ENCODE measurements around the gene B3GLCT. TPM values are rescaled to one million over a fixed set of nuclear protein-coding genes. Genes with fewer than 3 reads are reported as not detected.

Gene B3GLCT
- total and polyA plus RNA-seq, 2 donors (not counting 3 experiments of a cell fraction or from before 2014, with no cell fraction given) = 5.2 to 14.6 TPM

- TF ChIP-seq POLR2A (IDR thresholded peaks at IDR 0.05; ENCODE audit: low read depth, low read length) (no peak), FOS (IDR thresholded peaks at IDR 0.05; ENCODE audit: borderline replicate concordance, insufficient read depth, low read length) (no peak), GATA2 (IDR thresholded peaks at IDR 0.05; ENCODE audit: insufficient read depth, insufficient read length, low read depth, low read length) (no peak), EZH2 (IDR thresholded peaks at IDR 0.05; ENCODE audit: borderline replicate concordance, low read depth, low read length, severe bottlenecking) (no peak), POLR2AphosphoS5 (IDR thresholded peaks at IDR 0.05; ENCODE audit: insufficient read depth, low read depth, low read length) (no peak), CTCF (IDR thresholded peaks at IDR 0.05; ENCODE audit: extremely low read depth in 1 of 2, insufficient read depth in 1 of 2, low read depth in 1 of 2, low read length in 2 of 2) (no peak), MAX (IDR thresholded peaks at IDR 0.05; ENCODE audit: insufficient read depth, insufficient read length) (no peak), JUN (IDR thresholded peaks at IDR 0.05; ENCODE audit: borderline replicate concordance, insufficient read depth, insufficient read length, low read depth) (no peak), MYC (IDR thresholded peaks at IDR 0.05; ENCODE audit: low read depth, low read length) (no peak)
- Histone ChIP-seq H3K9me3 (replicated peaks; ENCODE audit: control insufficient read depth, insufficient read depth, low read length) (no peaks in the 10 kb centered on the region), H3K79me2 (ENCODE audit: control insufficient read depth, insufficient read depth, low read length) (no peaks in the 10 kb centered on the region), H3K36me3 (ENCODE audit: control insufficient read depth in 2 of 2, extremely low read depth in 1 of 2, insufficient read depth in 2 of 2, low read length in 2 of 2) (no peaks in the 10 kb centered on the region), H4K20me1 (replicated peaks; ENCODE audit: control insufficient read depth, extremely low read depth, insufficient read depth, low read length) (no peaks in the 10 kb centered on the region), H3K4me2 (ENCODE audit: insufficient read depth, low read length) (no peak overlapping the region), H3K27ac (ENCODE audit: insufficient read depth, low read depth, low read length) (no peak overlapping the region), H2AFZ (ENCODE audit: low read depth, low read length) (no peak overlapping the region), H3K4me3 (replicated peaks in 1 of 3; ENCODE audit: insufficient read depth in 1 of 3, low read depth in 1 of 3, low read length in 3 of 3) (no peak overlapping the region), H3K9me1 (replicated peaks; ENCODE audit: control insufficient read depth, extremely low read depth, insufficient read depth, low read length) (no peaks in the 10 kb centered on the region), H3K4me1 (ENCODE audit: control insufficient read depth, extremely low read depth, insufficient read depth, low read length) (no peaks in the 10 kb centered on the region), H3K27me3 (ENCODE audit: control insufficient read depth in 2 of 2, insufficient read depth in 2 of 2, low read length in 2 of 2) (peaks cover 0 to 3% of the 10 kb centered on the region in 2 experiments), H3K9ac (replicated peaks; ENCODE audit: extremely low read depth, insufficient read depth, low read length) (no peak overlapping the region)
- dilution Hi-C loops (cut with MboI; ENCODE audit: extremely low pct_ligation_motif_present, low sequenced_read_pairs) = no loop called here
- BruUV-seq (replicated peaks) = no TSS peak
- CTCF ChIA-PET = no interaction called here
- intact Hi-C loops (cut with micrococcal nuclease) = no loop called here
- FAIRE-seq (no peak), DNase-seq (ENCODE audit: low read depth, low spot score) (no peak)
- POLR2A ChIA-PET = no interaction called here
These were observed 174.9 kb downstream of the B3GLCT start for GRCh38 chr13:31374682-31375081.

Data from endothelial cell of umbilical vein (primary cell).